Measurements from ENCODE around the gene CYP24A1.

The CYP24A1 gene

GRCh38 chr20:54155736-54156317, 18.0 kb downstream of the CYP24A1 start:
- ATAC-seq (no peak), DNase-seq (no peak)

GRCh38 chr20:54154439-54154838, 19.3 kb downstream of the CYP24A1 start:
- no peak for DNase-seq
- ATAC-seq, result no peak

GRCh38 chr20:54153847-54154246, 19.9 kb downstream of the CYP24A1 start:
- no peak for DNase-seq
- no peak for ATAC-seq

- no peak for ATAC-seq
- no peak for DNase-seq
These were observed 20.8 kb downstream of the CYP24A1 start for GRCh38 chr20:54153041-54153327.

GRCh38 chr20:54152227-54153040, 21.4 kb downstream of the CYP24A1 start:
- DNase-seq (no peak), ATAC-seq (no peak)

GRCh38 chr20:54151511-54152226, 22.1 kb downstream of the CYP24A1 start:
- DNase-seq (no peak), ATAC-seq (no peak)

GRCh38 chr20:54151075-54151439, 22.7 kb downstream of the CYP24A1 start:
- no peak for DNase-seq

GRCh38 chr20:54149765-54150264, 24.0 kb downstream of the CYP24A1 start:
- no peak for ATAC-seq

More at GRCh38 chr20:54151075-54151439, 22.7 kb downstream of the CYP24A1 start:
- no peak for ATAC-seq

GRCh38 chr20:54148947-54149764, 24.6 kb downstream of the CYP24A1 start:
- ATAC-seq, result no peak
- no peak for DNase-seq

More at GRCh38 chr20:54149765-54150264, 24.0 kb downstream of the CYP24A1 start:
- no peak for DNase-seq

GRCh38 chr20:54146672-54147071, 27.1 kb downstream of the CYP24A1 start:
- no peak for ATAC-seq

GRCh38 chr20:54144847-54145414, 28.9 kb downstream of the CYP24A1 start:
- DNase-seq (no peak), ATAC-seq (no peak)

More at GRCh38 chr20:54146672-54147071, 27.1 kb downstream of the CYP24A1 start:
- no peak for DNase-seq

GRCh38 chr20:54140927-54141566, 32.7 kb downstream of the CYP24A1 start:
- DNase-seq (no peak), ATAC-seq (no peak)

GRCh38 chr20:54140486-54140885, 33.3 kb downstream of the CYP24A1 start:
- ATAC-seq (no peak), DNase-seq (no peak)

- ATAC-seq, result no peak
- no peak for DNase-seq
These were observed 33.7 kb downstream of the CYP24A1 start for GRCh38 chr20:54140067-54140466.

- ATAC-seq, result no peak
- DNase-seq, result no peak
These were observed 34.6 kb downstream of the CYP24A1 start for GRCh38 chr20:54139188-54139587.

GRCh38 chr20:54138427-54138826, 35.4 kb downstream of the CYP24A1 start:
- no peak for DNase-seq

GRCh38 chr20:54137115-54137514, 36.7 kb downstream of the CYP24A1 start:
- DNase-seq, result no peak
- ATAC-seq, result no peak

More at GRCh38 chr20:54138427-54138826, 35.4 kb downstream of the CYP24A1 start:
- ATAC-seq, result no peak

GRCh38 chr20:54134445-54135220, 39.2 kb downstream of the CYP24A1 start:
- DNase-seq (no peak), ATAC-seq (no peak)

- no peak for DNase-seq
These were observed 40.1 kb downstream of the CYP24A1 start for GRCh38 chr20:54133434-54134427.

More at GRCh38 chr20:54133434-54134427, 40.1 kb downstream of the CYP24A1 start:
- no peak for ATAC-seq
